GM12892 (cell line): ENCODE data around the gene PAPPA.

Experiments
- POLR2A ChIP-seq: IDR thresholded peaks from 2 replicates; pipeline ENCODE4 v1.6.1; 2011; ENCODE audit warnings: low read depth, low read length, control low read depth
- POLR2AphosphoS5 ChIP-seq: IDR thresholded peaks from 2 replicates; pipeline ENCODE4 v1.6.1; 2011; ENCODE audit warnings: low read depth, low read length, control low read depth
- TAF1 ChIP-seq: IDR thresholded peaks from 2 replicates; pipeline ENCODE4 v1.6.1; 2011; ENCODE audit warnings: low read depth, mild to moderate bottlenecking, control low read depth, low read length, borderline replicate concordance

GRCh38 chr9:116390303-116391228 is 237.0 kb downstream of the PAPPA start:
- TF ChIP-seq POLR2AphosphoS5, result no peak
- TF ChIP-seq POLR2A, result no peak
- TF ChIP-seq TAF1, result no peak
